ENCODE data around the gene MLKL. TPM values are rescaled to one million over a fixed set of nuclear protein-coding genes. Genes with fewer than 3 reads are reported as not detected.

The MLKL gene
- total and polyA plus RNA-seq, 2 of the 13 experiments (the other 11 are each of a cell fraction or from before 2014, with no cell fraction given), result 6.4 to 10.7 TPM

- no peak for TF ChIP-seq TOPORS (CRISPR knock-in tag; IDR thresholded peaks at IDR 0.05)
- no peak for TF ChIP-seq YEATS2 (CRISPR knock-in tag; IDR thresholded peaks at IDR 0.05; ENCODE audit: borderline replicate concordance)
Observed at GRCh38 chr16:74735162-74735452, 34.4 kb upstream of the MLKL start (continued).

GRCh38 chr16:74734361-74735161 lies 33.9 kb upstream of the MLKL start:
- no peak overlapping the region for H3K27ac ChIP-seq (ENCODE audit: extremely low read length, insufficient read depth, low read length)
- CTCF ChIA-PET (ENCODE audit: low intra/inter-chr PET ratio, low total read pairs), result no interaction called here
- TF ChIP-seq KDM5B (CRISPR knock-in tag; IDR thresholded peaks at IDR 0.05; ENCODE audit: borderline replicate concordance), result no peak
- TF ChIP-seq MYNN (CRISPR knock-in tag; IDR thresholded peaks at IDR 0.05; ENCODE audit: low read depth), result no peak
- TF ChIP-seq, protein P1, sequence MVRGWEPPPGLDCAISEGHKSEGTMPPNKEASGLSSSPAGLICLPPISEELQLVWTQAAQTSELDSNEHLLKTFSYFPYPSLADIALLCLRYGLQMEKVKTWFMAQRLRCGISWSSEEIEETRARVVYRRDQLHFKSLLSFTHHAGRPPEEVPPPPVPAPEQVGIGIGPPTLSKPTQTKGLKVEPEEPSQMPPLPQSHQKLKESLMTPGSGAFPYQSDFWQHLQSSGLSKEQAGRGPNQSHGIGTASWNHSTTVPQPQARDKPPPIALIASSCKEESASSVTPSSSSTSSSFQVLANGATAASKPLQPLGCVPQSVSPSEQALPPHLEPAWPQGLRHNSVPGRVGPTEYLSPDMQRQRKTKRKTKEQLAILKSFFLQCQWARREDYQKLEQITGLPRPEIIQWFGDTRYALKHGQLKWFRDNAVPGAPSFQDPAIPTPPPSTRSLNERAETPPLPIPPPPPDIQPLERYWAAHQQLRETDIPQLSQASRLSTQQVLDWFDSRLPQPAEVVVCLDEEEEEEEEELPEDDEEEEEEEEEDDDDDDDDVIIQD (CRISPR knock-in tag; IDR thresholded peaks at IDR 0.05; ENCODE audit: low read depth), result no peak
- no peak for TF ChIP-seq MEIS1 (CRISPR knock-in tag; IDR thresholded peaks at IDR 0.05; ENCODE audit: borderline replicate concordance)
- TF ChIP-seq, protein P2, sequence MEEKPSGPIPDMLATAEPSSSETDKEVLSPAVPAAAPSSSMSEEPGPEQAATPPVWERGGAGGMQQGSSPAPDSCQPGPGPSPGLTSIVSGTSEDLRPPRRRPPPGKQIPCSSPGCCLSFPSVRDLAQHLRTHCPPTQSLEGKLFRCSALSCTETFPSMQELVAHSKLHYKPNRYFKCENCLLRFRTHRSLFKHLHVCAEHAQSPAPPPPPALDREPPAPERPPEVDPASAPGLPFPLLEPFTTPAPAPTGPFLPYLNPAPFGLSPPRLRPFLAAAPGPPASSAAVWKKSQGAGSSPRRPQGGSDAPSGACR (CRISPR knock-in tag; IDR thresholded peaks at IDR 0.05), result no peak
- TF ChIP-seq ZBTB7A (CRISPR knock-in tag; IDR thresholded peaks at IDR 0.05), result peak; percentile 21
- no peak for TF ChIP-seq ZNF607 (CRISPR knock-in tag; IDR thresholded peaks at IDR 0.05; ENCODE audit: borderline replicate concordance)
- TF ChIP-seq ZNF761 (CRISPR knock-in tag; conservative IDR thresholded peaks at IDR 0.05), result 0 out of 2 replicates have a peak, but pooled peaks have one; percentile 37
- TF ChIP-seq, protein P3, sequence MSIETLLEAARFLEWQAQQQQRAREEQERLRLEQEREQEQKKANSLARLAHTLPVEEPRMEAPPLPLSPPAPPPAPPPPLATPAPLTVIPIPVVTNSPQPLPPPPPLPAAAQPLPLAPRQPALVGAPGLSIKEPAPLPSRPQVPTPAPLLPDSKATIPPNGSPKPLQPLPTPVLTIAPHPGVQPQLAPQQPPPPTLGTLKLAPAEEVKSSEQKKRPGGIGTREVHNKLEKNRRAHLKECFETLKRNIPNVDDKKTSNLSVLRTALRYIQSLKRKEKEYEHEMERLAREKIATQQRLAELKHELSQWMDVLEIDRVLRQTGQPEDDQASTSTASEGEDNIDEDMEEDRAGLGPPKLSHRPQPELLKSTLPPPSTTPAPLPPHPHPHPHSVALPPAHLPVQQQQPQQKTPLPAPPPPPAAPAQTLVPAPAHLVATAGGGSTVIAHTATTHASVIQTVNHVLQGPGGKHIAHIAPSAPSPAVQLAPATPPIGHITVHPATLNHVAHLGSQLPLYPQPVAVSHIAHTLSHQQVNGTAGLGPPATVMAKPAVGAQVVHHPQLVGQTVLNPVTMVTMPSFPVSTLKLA (IDR thresholded peaks at IDR 0.05), result no peak
- TF ChIP-seq RNF2 (conservative IDR thresholded peaks at IDR 0.05; ENCODE audit: low read depth), result no peak
- TF ChIP-seq, protein P4, sequence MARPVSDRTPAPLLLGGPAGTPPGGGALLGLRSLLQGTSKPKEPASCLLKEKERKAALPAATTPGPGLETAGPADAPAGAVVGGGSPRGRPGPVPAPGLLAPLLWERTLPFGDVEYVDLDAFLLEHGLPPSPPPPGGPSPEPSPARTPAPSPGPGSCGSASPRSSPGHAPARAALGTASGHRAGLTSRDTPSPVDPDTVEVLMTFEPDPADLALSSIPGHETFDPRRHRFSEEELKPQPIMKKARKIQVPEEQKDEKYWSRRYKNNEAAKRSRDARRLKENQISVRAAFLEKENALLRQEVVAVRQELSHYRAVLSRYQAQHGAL (CRISPR knock-in tag; IDR thresholded peaks at IDR 0.05; ENCODE audit: not compliant biosample characterization), result no peak
- no peak for TF ChIP-seq ZFYVE20 (CRISPR knock-in tag; IDR thresholded peaks at IDR 0.05; ENCODE audit: borderline replicate concordance, low read depth)
- no peak for TF ChIP-seq ZNF253 (CRISPR knock-in tag; IDR thresholded peaks at IDR 0.05; ENCODE audit: borderline replicate concordance)
- TF ChIP-seq ZNF652 (CRISPR knock-in tag; IDR thresholded peaks at IDR 0.05; ENCODE audit: borderline replicate concordance, low read depth), result no peak
- TF ChIP-seq NR3C1 (CRISPR knock-in tag; IDR thresholded peaks at IDR 0.05), result no peak
- no peak for TF ChIP-seq IRX3 (CRISPR knock-in tag; IDR thresholded peaks at IDR 0.05; ENCODE audit: borderline replicate concordance, low read depth)
- no peak for TF ChIP-seq NR2F1 (CRISPR knock-in tag; IDR thresholded peaks at IDR 0.05)

More at GRCh38 chr16:74734361-74735161, 33.9 kb upstream of the MLKL start:
- peak overlapping the region; percentile 35; the same call in 1 of the 2 replicates for H3K9ac ChIP-seq (ENCODE audit: insufficient read depth, low read depth, low read length)
- no peaks in the 10 kb centered on the region for H3K79me2 ChIP-seq (ENCODE audit: insufficient read depth, low read length)
- H4K20me1 ChIP-seq (ENCODE audit: insufficient read depth, low read length), result no peaks in the 10 kb centered on the region
- no peaks in the 10 kb centered on the region for H3K36me3 ChIP-seq (replicated peaks in 1 of 2; ENCODE audit: control insufficient read depth in 1 of 2, insufficient read depth in 2 of 2, low read length in 2 of 2)
- peak overlapping the region; percentile 9 to 66 (median 35); a peak in 4 of 6 replicates for H3K4me3 ChIP-seq (replicated peaks in 1 of 3; ENCODE audit: insufficient read depth in 1 of 3, low read depth in 2 of 3, low read length in 3 of 3)
- H3K4me1 ChIP-seq (ENCODE audit: insufficient read depth, low read length), result peaks cover 68% of the 10 kb centered on the region
- no peaks in the 10 kb centered on the region for H3K9me3 ChIP-seq (ENCODE audit: low read length)
- H2AFZ ChIP-seq (ENCODE audit: low read length), result no peak overlapping the region
- H3K4me2 ChIP-seq (ENCODE audit: low read depth, low read length), result peak overlapping the region; percentile 82
- no TSS peak for BruUV-seq (replicated peaks)
- peaks cover 14 to 62% of the 10 kb centered on the region in 2 experiments for H3K27me3 ChIP-seq (ENCODE audit: control insufficient read depth in 1 of 2, insufficient read depth in 2 of 2, low read length in 2 of 2)
- POLR2A ChIA-PET, result no interaction called here
- intact Hi-C loops (cut with micrococcal nuclease; ENCODE audit: unreplicated experiment), result no loop called here
- in situ Hi-C loops (cut with HindIII; ENCODE audit: extremely low pct_ligation_motif_present, low pct_unique_long_range_greater_than_20kb), result no loop called here
- DNase-seq (ENCODE audit: low spot score), result no peak
- 16% methylated on average over 15 of the region's 21 CpGs for WGBS (ENCODE audit: low lambda C conversion rate)
- peak; percentile 45 for ATAC-seq
- no peak for FAIRE-seq

All from HepG2 (cell line).